ENCODE results near the gene SUCLG2.

Gene SUCLG2

GRCh38 chr3:67405193-67405592 lies 249.2 kb downstream of the SUCLG2 start (continued):
- TF ChIP-seq ZSCAN4 (tag by site-specific recombination; IDR thresholded peaks at IDR 0.05), result no peak
- no peak for TF ChIP-seq ZNF629 (tag by site-specific recombination; IDR thresholded peaks at IDR 0.05)
- no peak for TF ChIP-seq ZNF148 (tag by site-specific recombination; IDR thresholded peaks at IDR 0.05; ENCODE audit: borderline replicate concordance)
- no peak for TF ChIP-seq ZNF488 (tag by site-specific recombination; IDR thresholded peaks at IDR 0.05)
- no peak for TF ChIP-seq ZNF157 (tag by site-specific recombination; IDR thresholded peaks at IDR 0.05)
- TF ChIP-seq ZNF404 (tag by site-specific recombination; IDR thresholded peaks at IDR 0.05), result no peak
- no peak for TF ChIP-seq BCL11B (tag by site-specific recombination; IDR thresholded peaks at IDR 0.05; ENCODE audit: low read depth)
- TF ChIP-seq SCRT2 (tag by site-specific recombination; IDR thresholded peaks at IDR 0.05), result no peak
- TF ChIP-seq ZSCAN5A (tag by site-specific recombination; IDR thresholded peaks at IDR 0.05), result no peak
- TF ChIP-seq ZNF416 (tag by site-specific recombination; IDR thresholded peaks at IDR 0.05), result no peak
- TF ChIP-seq ZNF707 (tag by site-specific recombination; IDR thresholded peaks at IDR 0.05), result no peak

- Histone ChIP-seq H3K4me3 (ENCODE audit: low read depth, low read length) (no peak overlapping the region), H3K27ac (ENCODE audit: extremely low read depth, low read depth, low read length) (no peak overlapping the region), H3K9me3 (ENCODE audit: control insufficient read depth, insufficient read depth, low read depth, low read length) (no peaks in the 10 kb centered on the region), H3K36me3 (ENCODE audit: control insufficient read depth in 2 of 2, insufficient read depth in 1 of 2, low read length in 2 of 2) (no peaks in the 10 kb centered on the region), H3K4me1 (ENCODE audit: control insufficient read depth, insufficient read depth, low read length) (no peaks in the 10 kb centered on the region)
- POLR2A ChIA-PET, result no interaction called here
- CTCF ChIA-PET, result no interaction called here
- TF ChIP-seq ZNF792 (tag by site-specific recombination; IDR thresholded peaks at IDR 0.05), result no peak
- TF ChIP-seq ZNF202 (tag by site-specific recombination; IDR thresholded peaks at IDR 0.05; ENCODE audit: borderline replicate concordance), result no peak
- TF ChIP-seq ZNF354C (tag by site-specific recombination; IDR thresholded peaks at IDR 0.05; ENCODE audit: borderline replicate concordance, low read depth), result no peak
- no peak for TF ChIP-seq EGR2 (tag by site-specific recombination; IDR thresholded peaks at IDR 0.05; ENCODE audit: low read depth)
- no peak for TF ChIP-seq ZNF335 (tag by site-specific recombination; conservative IDR thresholded peaks at IDR 0.05)
- TF ChIP-seq ZNF747 (tag by site-specific recombination; IDR thresholded peaks at IDR 0.05), result no peak
Observed at GRCh38 chr3:67402873-67403272, 251.5 kb downstream of the SUCLG2 start.

GRCh38 chr3:67401921-67402320 lies 252.5 kb downstream of the SUCLG2 start:
- TF ChIP-seq ZNF175 (tag by site-specific recombination; IDR thresholded peaks at IDR 0.05) (no peak), ZNF621 (tag by site-specific recombination; IDR thresholded peaks at IDR 0.05) (no peak), ZNF26 (tag by site-specific recombination; IDR thresholded peaks at IDR 0.05) (no peak), ZNF48 (tag by site-specific recombination; IDR thresholded peaks at IDR 0.05) (no peak), SP7 (tag by site-specific recombination; IDR thresholded peaks at IDR 0.05) (no peak), SALL2 (tag by site-specific recombination; IDR thresholded peaks at IDR 0.05; ENCODE audit: borderline replicate concordance) (no peak), KLF16 (tag by site-specific recombination; IDR thresholded peaks at IDR 0.05) (no peak), ZNF146 (tag by site-specific recombination; IDR thresholded peaks at IDR 0.05) (no peak), BCL6B (tag by site-specific recombination; IDR thresholded peaks at IDR 0.05) (no peak), ZNF473 (tag by site-specific recombination; IDR thresholded peaks at IDR 0.05) (no peak), ZNF248 (tag by site-specific recombination; IDR thresholded peaks at IDR 0.05) (no peak)
- Histone ChIP-seq H3K27ac (ENCODE audit: extremely low read depth, low read depth, low read length) (no peak overlapping the region), H3K9me3 (ENCODE audit: control insufficient read depth, insufficient read depth, low read depth, low read length) (no peaks in the 10 kb centered on the region), H3K4me3 (ENCODE audit: low read depth, low read length) (no peak overlapping the region), H3K36me3 (ENCODE audit: control insufficient read depth in 2 of 2, insufficient read depth in 1 of 2, low read length in 2 of 2) (no peaks in the 10 kb centered on the region), H3K4me1 (ENCODE audit: control insufficient read depth, insufficient read depth, low read length) (no peaks in the 10 kb centered on the region)
- ChIA-PET CTCF (interaction anchor here (0.6 to 1.2 kb wide), 2 partner anchors 16 to 20 kb away, joined by 3 to 4 read pairs; no protein-coding TSS in a partner anchor), POLR2A (no interaction called here)
